Non-pigmented ciliary epithelial cell (primary cell): ENCODE measurements around the gene CCL14.
"Not testable (repeated sequence)": the region's sequence is repeated elsewhere in the genome, so short reads cannot be mapped to it uniquely, and the experiment has no call there.

Experiments
- DNase-seq: peaks from one replicate; pipeline ENCODE4 v3.0.0-alpha.2; 2010; ENCODE audit warnings: low read depth

The CCL14 gene

GRCh38 chr17:35942588-35943186 lies 43.8 kb downstream of the CCL14 start:
- DNase-seq = no peak

GRCh38 chr17:35938492-35938891 lies 48.0 kb downstream of the CCL14 start:
- DNase-seq = not testable (repeated sequence)

- no peak for DNase-seq
These were observed 50.5 kb downstream of the CCL14 start for GRCh38 chr17:35936063-35936462.

- DNase-seq = no peak
These were observed 51.8 kb downstream of the CCL14 start for GRCh38 chr17:35934760-35935159.
